Astrocyte (in vitro differentiated cells and primary cell): Measurements from ENCODE around the gene ATP1B1.

ENCODE experiments used
- EZH2 ChIP-seq: IDR thresholded peaks from 2 replicates; pipeline ENCODE4 v1.6.1; 2012; ENCODE audit warnings: mild to moderate bottlenecking, low read length, inconsistent platforms; ENCODE audit not compliant: insufficient read depth
- TF ChIP-seq, protein P1 (sequence below): IDR thresholded peaks from 2 replicates; pipeline ENCODE4 v1.5.1; 2011; ENCODE audit warnings: low read depth, mild to moderate bottlenecking, inconsistent platforms, low read length, moderate library complexity; ENCODE audit not compliant: insufficient read depth

DNA sequence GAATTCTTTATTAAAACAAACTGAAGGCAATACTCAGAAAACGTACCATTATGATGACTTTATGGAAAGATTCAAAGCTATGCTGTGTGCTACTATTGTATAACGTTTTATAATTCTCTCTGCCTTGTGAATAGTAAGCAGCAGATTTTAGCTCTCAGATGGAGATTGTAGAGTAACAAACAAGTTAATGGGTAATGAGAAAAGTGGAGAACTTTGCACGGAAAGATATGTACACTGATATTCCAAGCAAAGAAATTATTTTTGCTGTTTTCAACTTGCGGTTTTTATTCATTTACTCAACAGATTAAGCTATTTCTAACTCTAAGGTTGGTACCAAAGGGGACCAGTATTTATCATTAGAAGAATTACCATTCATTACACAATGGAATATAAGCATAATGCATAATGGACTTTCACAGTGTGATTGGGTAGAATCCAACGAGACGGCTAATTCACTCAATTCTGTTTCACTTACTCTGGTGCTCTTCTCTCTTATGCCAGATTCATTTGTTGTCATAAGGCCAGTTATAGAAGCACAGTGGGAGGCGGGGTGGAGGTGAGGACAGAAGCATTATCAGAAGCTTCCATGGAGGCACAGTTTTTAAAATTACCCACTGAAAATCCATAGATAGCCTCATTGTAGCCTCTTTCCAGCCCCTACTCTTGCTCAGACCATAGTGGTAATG is 38.6 kb downstream of the ATP1B1 start:
- TF ChIP-seq, protein P1, sequence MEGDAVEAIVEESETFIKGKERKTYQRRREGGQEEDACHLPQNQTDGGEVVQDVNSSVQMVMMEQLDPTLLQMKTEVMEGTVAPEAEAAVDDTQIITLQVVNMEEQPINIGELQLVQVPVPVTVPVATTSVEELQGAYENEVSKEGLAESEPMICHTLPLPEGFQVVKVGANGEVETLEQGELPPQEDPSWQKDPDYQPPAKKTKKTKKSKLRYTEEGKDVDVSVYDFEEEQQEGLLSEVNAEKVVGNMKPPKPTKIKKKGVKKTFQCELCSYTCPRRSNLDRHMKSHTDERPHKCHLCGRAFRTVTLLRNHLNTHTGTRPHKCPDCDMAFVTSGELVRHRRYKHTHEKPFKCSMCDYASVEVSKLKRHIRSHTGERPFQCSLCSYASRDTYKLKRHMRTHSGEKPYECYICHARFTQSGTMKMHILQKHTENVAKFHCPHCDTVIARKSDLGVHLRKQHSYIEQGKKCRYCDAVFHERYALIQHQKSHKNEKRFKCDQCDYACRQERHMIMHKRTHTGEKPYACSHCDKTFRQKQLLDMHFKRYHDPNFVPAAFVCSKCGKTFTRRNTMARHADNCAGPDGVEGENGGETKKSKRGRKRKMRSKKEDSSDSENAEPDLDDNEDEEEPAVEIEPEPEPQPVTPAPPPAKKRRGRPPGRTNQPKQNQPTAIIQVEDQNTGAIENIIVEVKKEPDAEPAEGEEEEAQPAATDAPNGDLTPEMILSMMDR, result no peak
- TF ChIP-seq EZH2, result no peak
